Measurements from ENCODE around the gene HOXB1.

The HOXB1 gene

DNA sequence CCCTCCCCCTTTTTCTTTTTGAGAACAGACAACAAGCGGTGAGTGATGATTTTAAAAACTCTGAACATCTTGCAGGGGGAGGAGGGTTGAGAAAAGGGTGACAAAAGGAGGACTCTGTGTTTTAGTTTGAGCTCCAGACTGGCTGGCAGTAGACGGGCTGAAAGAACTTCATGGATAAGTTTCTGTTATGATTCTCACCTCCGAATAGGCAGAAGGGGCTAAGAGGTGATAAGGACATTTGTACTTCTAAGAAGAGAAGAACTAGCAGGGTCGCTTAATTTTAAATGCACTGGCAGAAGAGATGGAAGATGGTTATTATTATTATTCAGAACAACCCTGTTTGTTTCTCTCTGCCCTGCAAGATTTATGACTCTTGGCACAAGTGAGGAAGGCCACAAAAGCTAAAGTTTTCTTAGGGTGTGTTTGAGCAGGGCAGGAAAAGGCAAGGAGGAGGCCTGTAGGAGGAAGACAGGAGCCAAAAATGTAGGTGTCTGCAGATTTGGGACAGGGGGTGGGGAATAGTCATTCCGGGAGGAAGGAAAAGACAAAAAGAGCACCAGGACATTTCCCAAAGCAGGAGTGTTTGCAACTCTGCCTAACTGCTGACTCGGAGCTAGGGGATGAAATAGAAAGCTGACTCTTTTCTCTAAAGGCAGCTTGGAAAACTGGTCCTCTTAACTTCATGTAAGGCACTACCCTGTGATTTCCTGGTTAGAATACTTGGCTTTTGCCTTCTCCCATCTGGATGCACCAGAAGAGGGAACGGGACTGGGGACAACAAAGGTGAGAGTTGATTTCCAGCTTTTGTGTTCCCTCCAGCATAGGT, 26.0 kb upstream of the HOXB1 start:
- DNase-seq (ENCODE audit: low read depth): no peak
- no peak overlapping the region for H3K4me3 ChIP-seq (ENCODE audit: low read length)
- TF ChIP-seq, protein P1, sequence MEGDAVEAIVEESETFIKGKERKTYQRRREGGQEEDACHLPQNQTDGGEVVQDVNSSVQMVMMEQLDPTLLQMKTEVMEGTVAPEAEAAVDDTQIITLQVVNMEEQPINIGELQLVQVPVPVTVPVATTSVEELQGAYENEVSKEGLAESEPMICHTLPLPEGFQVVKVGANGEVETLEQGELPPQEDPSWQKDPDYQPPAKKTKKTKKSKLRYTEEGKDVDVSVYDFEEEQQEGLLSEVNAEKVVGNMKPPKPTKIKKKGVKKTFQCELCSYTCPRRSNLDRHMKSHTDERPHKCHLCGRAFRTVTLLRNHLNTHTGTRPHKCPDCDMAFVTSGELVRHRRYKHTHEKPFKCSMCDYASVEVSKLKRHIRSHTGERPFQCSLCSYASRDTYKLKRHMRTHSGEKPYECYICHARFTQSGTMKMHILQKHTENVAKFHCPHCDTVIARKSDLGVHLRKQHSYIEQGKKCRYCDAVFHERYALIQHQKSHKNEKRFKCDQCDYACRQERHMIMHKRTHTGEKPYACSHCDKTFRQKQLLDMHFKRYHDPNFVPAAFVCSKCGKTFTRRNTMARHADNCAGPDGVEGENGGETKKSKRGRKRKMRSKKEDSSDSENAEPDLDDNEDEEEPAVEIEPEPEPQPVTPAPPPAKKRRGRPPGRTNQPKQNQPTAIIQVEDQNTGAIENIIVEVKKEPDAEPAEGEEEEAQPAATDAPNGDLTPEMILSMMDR (IDR thresholded peaks at IDR 0.05; ENCODE audit: insufficient read depth, low read depth, low read length, missing control alignments): no peak

DNA sequence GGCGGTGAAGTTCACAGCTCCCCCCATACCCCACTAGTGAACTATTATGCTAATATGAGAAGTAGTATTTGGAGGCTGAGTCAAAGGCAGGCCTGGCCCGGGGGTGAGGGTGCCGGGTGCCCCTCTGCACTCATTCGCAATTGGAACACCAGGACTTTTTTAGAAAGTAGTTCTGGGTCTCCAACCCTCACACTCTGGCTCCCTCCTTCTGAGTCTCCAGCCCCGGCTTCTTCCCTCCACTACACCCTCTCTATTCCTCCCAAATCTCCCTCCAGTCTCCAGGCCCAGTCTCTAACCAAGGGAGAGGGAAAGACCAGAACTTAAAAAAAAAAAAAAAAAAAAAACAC, 25.4 kb upstream of the HOXB1 start:
- no peak for DNase-seq (ENCODE audit: low read depth)
- TF ChIP-seq, protein P1 (IDR thresholded peaks at IDR 0.05; ENCODE audit: insufficient read depth, low read depth, low read length, missing control alignments): no peak
- H3K4me3 ChIP-seq (ENCODE audit: low read length): no peak overlapping the region

DNA sequence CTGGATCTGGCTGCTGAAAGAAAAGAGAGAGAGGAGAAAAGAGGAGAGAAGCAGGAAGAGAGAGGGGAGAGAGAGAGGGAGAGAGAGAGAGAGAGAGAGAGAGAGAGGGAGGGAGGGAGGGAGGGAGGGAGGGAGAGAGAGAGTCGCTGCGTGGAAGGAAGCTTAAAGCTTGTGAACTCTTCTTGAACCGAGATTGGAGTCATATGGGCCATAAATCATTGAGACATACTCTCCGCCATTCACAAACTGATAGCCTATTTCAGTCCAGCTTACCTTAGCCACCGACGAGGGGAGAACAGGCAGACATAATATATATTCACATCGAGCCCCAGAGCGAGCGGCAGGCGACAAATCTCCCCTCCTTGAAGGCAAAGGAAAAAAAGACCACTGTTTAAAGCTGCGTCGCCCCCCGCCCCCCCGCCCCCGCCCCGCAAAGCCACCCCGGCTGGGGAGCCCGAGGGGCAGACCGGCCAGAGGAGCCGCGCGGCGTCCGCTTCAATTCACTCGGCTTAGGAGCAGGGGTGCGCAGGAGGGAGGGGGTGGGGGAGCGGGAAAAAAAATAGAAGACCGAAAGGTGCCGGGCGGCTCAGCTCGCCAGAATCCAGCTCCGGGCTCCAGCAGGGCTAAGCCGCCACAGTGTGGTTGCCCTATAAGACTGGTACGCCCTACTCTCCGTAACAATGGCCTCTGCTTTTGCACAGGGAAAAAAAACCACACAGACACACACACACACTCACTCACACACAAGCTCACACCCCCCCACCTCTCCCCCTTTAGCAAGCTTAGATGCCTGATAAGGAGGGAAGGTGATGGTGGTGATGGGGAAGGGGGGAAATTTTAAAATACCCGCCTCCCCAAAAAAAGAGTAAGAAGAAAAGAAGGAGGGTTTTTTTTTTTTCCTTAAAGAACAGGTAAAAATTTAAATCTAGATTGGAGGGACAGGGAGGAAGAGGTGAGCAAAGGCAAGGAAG, 24.7 kb upstream of the HOXB1 start:
- TF ChIP-seq, protein P1 (IDR thresholded peaks at IDR 0.05; ENCODE audit: insufficient read depth, low read depth, low read length, missing control alignments): no peak
- peak overlapping the region; percentile 36 for H3K4me3 ChIP-seq (ENCODE audit: low read length)
- peak; percentile 45 for DNase-seq (ENCODE audit: low read depth)

DNA sequence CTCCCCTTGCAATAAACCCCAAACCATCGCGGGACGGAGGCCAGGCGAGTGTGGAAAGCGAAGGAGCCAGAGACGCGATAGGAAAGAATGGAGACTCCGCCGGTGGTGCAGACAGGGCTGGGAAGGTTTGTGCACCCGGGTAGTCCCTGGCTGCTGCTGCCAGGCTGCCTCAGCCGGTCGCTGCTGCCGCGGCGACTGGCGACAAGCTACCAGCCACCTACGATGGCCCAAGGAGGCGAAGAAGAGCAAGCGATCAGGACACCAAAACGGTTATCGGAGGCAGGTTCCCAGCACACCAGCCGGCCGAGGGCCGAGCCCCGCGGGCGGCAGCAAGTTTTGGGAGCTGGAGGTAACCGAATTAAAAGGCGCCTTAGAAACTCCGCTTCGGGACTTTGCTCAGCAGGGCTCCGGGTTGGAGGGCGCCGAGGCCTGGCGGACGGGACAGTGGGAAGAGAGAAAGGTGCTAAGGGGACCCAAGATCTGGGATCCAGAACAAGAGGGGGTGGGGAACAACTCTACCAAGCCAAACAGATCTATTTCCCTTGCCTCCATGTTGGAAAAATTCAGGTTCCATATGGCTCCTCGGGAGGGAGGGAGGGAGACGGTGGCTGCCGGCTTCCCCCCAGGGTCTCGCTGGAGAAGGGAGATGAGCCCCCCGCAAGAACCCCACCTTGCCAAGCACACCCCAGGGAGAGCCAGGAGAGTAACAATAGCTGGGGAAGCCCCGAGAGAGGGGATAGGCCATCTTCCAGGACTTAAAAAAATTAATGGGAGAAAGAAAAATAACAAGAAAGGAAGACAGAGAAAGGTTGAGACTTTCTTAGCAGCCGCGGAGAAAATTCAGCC, 23.8 kb upstream of the HOXB1 start:
- no peak for DNase-seq (ENCODE audit: low read depth)
- peak overlapping the region; percentile 36 for H3K4me3 ChIP-seq (ENCODE audit: low read length)

DNA sequence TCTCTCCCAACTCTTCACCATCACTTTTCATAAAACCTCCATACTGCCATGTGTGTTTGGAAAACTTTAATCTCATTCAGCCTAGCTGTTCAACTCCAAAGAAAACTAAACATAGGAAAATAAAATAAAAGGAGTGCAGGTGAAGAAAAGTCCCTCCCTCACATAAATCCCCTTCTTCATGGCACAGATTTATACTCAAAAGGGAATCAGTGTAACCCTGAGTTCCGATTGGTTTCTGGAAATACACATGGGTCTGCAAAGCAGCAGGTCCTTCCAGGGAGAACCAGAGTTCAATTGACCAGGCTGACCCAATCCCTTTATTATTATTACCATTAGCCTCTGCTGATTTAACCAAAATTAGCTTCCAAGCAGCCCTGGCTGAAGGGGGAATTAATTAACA, 23.0 kb upstream of the HOXB1 start:
- TF ChIP-seq, protein P1 (IDR thresholded peaks at IDR 0.05; ENCODE audit: insufficient read depth, low read depth, low read length, missing control alignments): no peak
- H3K4me3 ChIP-seq (ENCODE audit: low read length): no peak overlapping the region
- DNase-seq (ENCODE audit: low read depth): no peak

More for the DNA sequence above, 23.8 kb upstream of the HOXB1 start:
- TF ChIP-seq, protein P1 (IDR thresholded peaks at IDR 0.05; ENCODE audit: insufficient read depth, low read depth, low read length, missing control alignments): no peak

DNA sequence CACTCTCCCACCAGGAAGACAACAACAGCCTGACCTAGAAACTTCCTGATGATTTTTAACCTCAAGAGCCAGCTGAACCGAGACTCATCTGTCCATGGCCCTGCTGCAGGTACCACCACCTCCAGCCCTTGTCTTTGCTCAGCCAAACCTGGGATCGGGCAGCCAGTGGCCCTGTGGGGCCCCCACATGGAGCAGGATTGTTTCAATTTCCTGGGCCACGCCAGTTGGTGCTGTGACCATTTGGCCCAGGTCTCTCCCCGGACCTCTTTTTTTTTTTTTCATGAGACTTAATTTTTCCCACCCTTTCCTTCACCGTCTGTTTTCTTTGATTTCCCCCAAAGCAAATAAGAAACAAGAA, 22.4 kb upstream of the HOXB1 start:
- DNase-seq (ENCODE audit: low read depth): no peak
- TF ChIP-seq, protein P1 (IDR thresholded peaks at IDR 0.05; ENCODE audit: insufficient read depth, low read depth, low read length, missing control alignments): no peak
- H3K4me3 ChIP-seq (ENCODE audit: low read length): no peak overlapping the region
